Fibroblast of mammary gland (primary cell): ENCODE results near the gene RADIL.

Source experiments
- DNase-seq: peaks from one replicate; pipeline ENCODE4 v3.0.0-alpha.2; 2010; ENCODE audit warnings: low read depth
- H3K4me3 ChIP-seq: 2 replicates; pipeline ENCODE4 v1.5.1; 2011; ENCODE audit warnings: low read depth, mild to moderate bottlenecking, low read length, moderate library complexity; ENCODE audit not compliant: control insufficient read depth
- TF ChIP-seq, protein P1 (sequence below): conservative IDR thresholded peaks from 2 replicates; pipeline ENCODE4 v1.5.1; 2011; ENCODE audit warnings: low read depth, low read length, inconsistent platforms; ENCODE audit not compliant: control insufficient read depth, insufficient read depth

Gene RADIL

GRCh38 chr7:4875391-4875790, 8.1 kb downstream of the RADIL start:
- no peak for DNase-seq

DNA sequence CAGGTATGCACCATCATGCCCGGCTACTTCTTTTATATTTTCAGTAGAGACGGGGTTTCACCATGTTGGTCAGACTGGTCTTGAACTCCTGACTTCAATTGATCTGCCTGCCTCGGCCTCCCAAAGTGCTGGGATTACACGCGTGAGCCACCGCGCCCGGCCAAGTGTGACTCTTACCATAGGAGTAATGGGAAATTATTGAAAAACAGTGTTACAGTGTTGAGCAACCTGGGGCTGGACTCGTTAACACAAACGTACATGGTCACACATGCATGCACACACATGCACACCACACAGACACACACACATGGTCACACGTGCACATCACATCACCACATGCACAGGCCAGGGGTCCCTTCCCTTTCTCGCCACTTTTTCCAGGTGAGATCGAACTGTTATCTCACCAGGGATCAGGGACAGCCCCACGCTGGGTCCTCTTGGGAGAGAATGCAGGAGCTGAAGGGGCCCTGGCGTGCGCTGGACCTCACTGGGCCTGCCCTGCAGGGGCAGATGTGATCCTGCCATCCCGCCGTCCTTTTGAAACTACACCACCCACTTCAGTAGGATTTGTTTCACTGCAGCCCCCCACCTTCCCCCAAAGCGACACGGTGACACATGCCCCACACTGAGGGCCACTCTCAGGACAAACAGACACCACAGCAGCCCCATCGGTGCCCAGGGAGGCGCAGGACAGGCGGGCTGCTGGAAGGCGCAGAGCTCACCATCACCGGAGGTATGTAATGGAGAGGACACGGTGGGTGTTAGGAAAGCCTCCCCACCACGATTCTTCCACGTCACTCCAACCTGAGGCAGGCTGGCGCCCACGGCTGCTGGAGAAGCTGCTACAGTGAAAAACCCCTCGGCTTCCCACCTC, 10.2 kb downstream of the RADIL start:
- TF ChIP-seq, protein P1, sequence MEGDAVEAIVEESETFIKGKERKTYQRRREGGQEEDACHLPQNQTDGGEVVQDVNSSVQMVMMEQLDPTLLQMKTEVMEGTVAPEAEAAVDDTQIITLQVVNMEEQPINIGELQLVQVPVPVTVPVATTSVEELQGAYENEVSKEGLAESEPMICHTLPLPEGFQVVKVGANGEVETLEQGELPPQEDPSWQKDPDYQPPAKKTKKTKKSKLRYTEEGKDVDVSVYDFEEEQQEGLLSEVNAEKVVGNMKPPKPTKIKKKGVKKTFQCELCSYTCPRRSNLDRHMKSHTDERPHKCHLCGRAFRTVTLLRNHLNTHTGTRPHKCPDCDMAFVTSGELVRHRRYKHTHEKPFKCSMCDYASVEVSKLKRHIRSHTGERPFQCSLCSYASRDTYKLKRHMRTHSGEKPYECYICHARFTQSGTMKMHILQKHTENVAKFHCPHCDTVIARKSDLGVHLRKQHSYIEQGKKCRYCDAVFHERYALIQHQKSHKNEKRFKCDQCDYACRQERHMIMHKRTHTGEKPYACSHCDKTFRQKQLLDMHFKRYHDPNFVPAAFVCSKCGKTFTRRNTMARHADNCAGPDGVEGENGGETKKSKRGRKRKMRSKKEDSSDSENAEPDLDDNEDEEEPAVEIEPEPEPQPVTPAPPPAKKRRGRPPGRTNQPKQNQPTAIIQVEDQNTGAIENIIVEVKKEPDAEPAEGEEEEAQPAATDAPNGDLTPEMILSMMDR, result no peak
- no peak overlapping the region for H3K4me3 ChIP-seq
- DNase-seq, result no peak

More at GRCh38 chr7:4875391-4875790, 8.1 kb downstream of the RADIL start:
- TF ChIP-seq, protein P1, result no peak
- H3K4me3 ChIP-seq, result no peak overlapping the region

DNA sequence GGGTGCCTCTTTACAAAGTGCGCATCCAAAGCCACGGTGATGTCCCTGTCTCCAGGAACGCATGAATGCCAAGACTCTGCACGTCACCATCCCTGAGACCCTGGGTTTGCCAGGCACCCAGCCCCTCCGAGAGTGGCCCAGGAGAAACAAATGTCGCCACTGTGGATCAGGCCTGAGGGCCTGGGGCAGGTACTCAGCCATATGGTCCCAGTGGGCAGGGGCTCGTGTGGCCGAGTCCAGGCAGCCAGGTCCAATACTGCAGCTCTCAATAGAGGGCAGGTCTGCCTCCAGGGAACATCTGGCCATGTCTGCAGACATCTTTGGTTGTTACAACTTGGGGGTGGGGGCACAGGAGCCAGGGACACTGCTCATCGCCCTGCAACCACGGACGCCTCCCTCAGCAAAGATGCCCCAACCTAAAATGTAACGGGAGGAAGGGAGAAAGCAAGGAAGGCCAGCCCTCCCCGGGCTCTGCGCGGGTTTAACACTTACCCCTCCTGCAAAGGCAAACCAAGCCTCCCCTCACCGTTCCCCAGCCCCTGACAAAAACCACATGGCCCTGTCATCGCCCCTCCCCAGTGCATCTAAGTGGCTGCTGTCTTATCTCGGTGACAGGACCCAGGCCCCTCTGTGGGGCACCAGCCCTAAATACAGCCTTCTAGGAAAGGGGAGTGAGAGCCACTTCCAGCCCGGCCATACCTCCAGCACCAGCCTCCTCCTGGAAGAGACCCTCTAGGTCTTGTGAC, 11.4 kb downstream of the RADIL start:
- DNase-seq, result no peak
- TF ChIP-seq, protein P1, result no peak
- no peak overlapping the region for H3K4me3 ChIP-seq

DNA sequence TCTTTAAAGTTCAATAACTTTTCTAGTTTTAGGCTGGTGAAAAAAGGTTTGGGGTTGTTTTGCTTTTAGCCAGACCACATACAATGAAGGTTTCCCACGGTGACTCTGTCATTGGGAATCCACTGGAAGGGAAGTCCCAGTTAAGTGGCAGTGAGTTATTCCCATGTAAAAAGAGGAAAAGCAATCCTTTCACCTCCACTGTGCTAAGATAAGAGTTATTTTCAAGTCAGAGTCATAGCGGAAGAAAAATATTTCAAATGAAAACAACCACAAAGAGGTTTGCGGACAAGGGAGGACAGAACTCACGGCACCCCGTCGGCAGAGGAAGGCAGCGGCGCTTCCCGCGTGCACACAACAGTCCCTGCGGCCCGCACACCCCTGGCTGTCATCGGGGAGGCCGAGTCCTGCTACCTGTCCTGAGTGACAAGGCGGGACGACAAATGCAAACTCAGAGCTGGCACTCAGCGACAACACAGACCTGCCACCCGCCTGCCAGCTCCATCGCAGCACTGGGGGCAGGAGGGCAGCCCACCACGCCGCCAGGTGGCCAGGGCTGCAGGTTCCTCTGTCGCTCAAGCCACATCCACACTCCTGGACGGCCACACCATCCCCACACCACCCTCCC, 12.3 kb downstream of the RADIL start:
- DNase-seq, result no peak
- TF ChIP-seq, protein P1, result no peak
- H3K4me3 ChIP-seq, result no peak overlapping the region

- H3K4me3 ChIP-seq, result no peak overlapping the region
- no peak for DNase-seq
- TF ChIP-seq, protein P1, result no peak
These were observed 15.0 kb downstream of the RADIL start for GRCh38 chr7:4868493-4868892.
